Prostate gland (tissue), 2 donors: ENCODE measurements around the gene KLK4. TPM values are rescaled to one million over a fixed set of nuclear protein-coding genes. Genes with fewer than 3 reads are reported as not detected.

ENCODE experiments used
- DNase-seq: peaks from one replicate; pipeline ENCODE4 v3.0.0-alpha.2; 2019; ENCODE audit warnings: low spot score
- H3K27ac ChIP-seq, 2 donors: fragments of 200-600 bp; sonication (generic); 2 replicates each; pipeline ENCODE4 v1.5.1; 2017 to 2019
- H3K27me3 ChIP-seq: fragments of 200-600 bp; sonication (generic); replicated peaks from 2 replicates; pipeline ENCODE4 v1.5.1; 2019; ENCODE audit not compliant: insufficient read depth
- H3K36me3 ChIP-seq, 2 donors: fragments of 200-600 bp; sonication (generic); 1 replicate in 1 of 2; 2 replicates in 1 of 2; pipeline versions ENCODE4 v1.5.1 to v1.8.1; 2017 to 2019
- H3K4me1 ChIP-seq: fragments of 200-600 bp; sonication (generic); replicated peaks from 2 replicates; pipeline ENCODE4 v1.5.1; 2019
- H3K4me3 ChIP-seq, 2 donors: fragments of 200-600 bp; sonication (generic); 2 replicates each; pipeline ENCODE4 v1.5.1; 2017 to 2019
- H3K9me3 ChIP-seq: fragments of 200-600 bp; sonication (generic); 2 replicates; pipeline ENCODE4 v1.5.1; 2017
- CTCF ChIP-seq, 4 experiments: fragments of 200-600 bp in 2 of 4; fragments of 450-650 bp in 2 of 4; sonication (generic) in 2 of 4; IDR thresholded peaks; 1 replicate in 3 of 4; 2 replicates in 1 of 4; pipeline ENCODE4 v1.5.1; 2016 to 2019; ENCODE audit warnings: antibody characterized with exemption in 4 of 4, mild to moderate bottlenecking in 2 of 4, moderate library complexity in 2 of 4
- POLR2A ChIP-seq: fragments of 450-650 bp; IDR thresholded peaks from one replicate; pipeline ENCODE4 v1.6.1; 2016; ENCODE audit warnings: antibody characterized with exemption, mild to moderate bottlenecking
- POLR2AphosphoS5 ChIP-seq: sonication (generic); formaldehyde crosslinking; IDR thresholded peaks from one replicate; pipeline ENCODE4 v1.6.1; 2017; ENCODE audit warnings: antibody characterized with exemption
- WGBS: methylation state at CpG from one replicate; pipeline ENCODE4 v1.1.5; 2018; 5-methylcytosine and 5-hydroxymethylcytosine counted together
- intact Hi-C: fragments of 100-400 bp; cut with DNase I; formaldehyde crosslinking; loops from one replicate; pipeline ENCODE4 v1.14.2; 2022
- total RNA-seq, 2 donors: library from RNA; depleted of rRNA; stranded (reverse); fragments of >200 nt; gene quantifications; one replicate each; pipeline ENCODE4 v1.1.0, GENCODE V29; 2016

The KLK4 gene
- 100 to 1,000 TPM; 188 to 330 TPM for total RNA-seq

GRCh38 chr19:50911206-50912101, at the start of gene KLK4:
Gene KLK4, minus strand, starts transcription at chr19:50911395. Its CDS starts 657 bp downstream, at chr19:50910738.
- no peak within 1 kb of the TSS for H3K4me3 ChIP-seq
- intact Hi-C loops = no loop called here
- WGBS = 70% methylated on average over 9 of the region's 9 CpGs
- no peaks in the 10 kb centered on the region for H3K4me1 ChIP-seq
- H3K27ac ChIP-seq = no peak within 1 kb of the TSS
- DNase-seq = no peak
- TF ChIP-seq POLR2A (no peak), CTCF (IDR thresholded peaks at IDR 0.05) (no peak), POLR2AphosphoS5 (no peak)
- H3K27me3 ChIP-seq = no peaks in the 10 kb centered on the region
- H3K9me3 ChIP-seq = no peaks in the 10 kb centered on the region
- no peaks in the 10 kb centered on the region for H3K36me3 ChIP-seq

GRCh38 chr19:50959731-50960500, 48.7 kb upstream of the KLK4 start:
- Histone ChIP-seq H3K27me3 (no peaks in the 10 kb centered on the region), H3K27ac (no peak overlapping the region), H3K4me3 (no peak overlapping the region), H3K36me3 (no peaks in the 10 kb centered on the region), H3K4me1 (no peaks in the 10 kb centered on the region), H3K9me3 (no peaks in the 10 kb centered on the region)
- intact Hi-C loops = no loop called here
- TF ChIP-seq POLR2A = no peak
- no peak for TF ChIP-seq CTCF (IDR thresholded peaks at IDR 0.05)
- no peak for TF ChIP-seq POLR2AphosphoS5
- no peak for DNase-seq
- WGBS = 48% methylated on average over 9 of the region's 9 CpGs

GRCh38 chr19:50957587-50957986, 46.4 kb upstream of the KLK4 start:
- no peaks in the 10 kb centered on the region for H3K4me1 ChIP-seq
- H3K27ac ChIP-seq = no peak overlapping the region
- no peak overlapping the region for H3K4me3 ChIP-seq
- H3K36me3 ChIP-seq = no peaks in the 10 kb centered on the region
- intact Hi-C loops = no loop called here
- TF ChIP-seq CTCF (IDR thresholded peaks at IDR 0.05) (no peak), POLR2AphosphoS5 (no peak), POLR2A (no peak)
- no peaks in the 10 kb centered on the region for H3K27me3 ChIP-seq
- WGBS = 81% methylated on average over 8 of the region's 8 CpGs
- H3K9me3 ChIP-seq = no peaks in the 10 kb centered on the region
- DNase-seq = no peak

- H3K36me3 ChIP-seq = no peaks in the 10 kb centered on the region
- no peaks in the 10 kb centered on the region for H3K4me1 ChIP-seq
- H3K9me3 ChIP-seq = no peaks in the 10 kb centered on the region
- no peak within 1 kb of the TSS for H3K27ac ChIP-seq
- H3K27me3 ChIP-seq = no peaks in the 10 kb centered on the region
- WGBS = 15% methylated on average over 7 of the region's 7 CpGs
- H3K4me3 ChIP-seq = no peak within 1 kb of the TSS
- intact Hi-C loops = no loop called here
- TF ChIP-seq POLR2A = no peak
- no peak for TF ChIP-seq POLR2AphosphoS5
- TF ChIP-seq CTCF (IDR thresholded peaks at IDR 0.05) = no peak
- DNase-seq = no peak
These were observed 41.7 kb upstream of the KLK4 start, which contains the start of gene KLK5 for GRCh38 chr19:50952910-50953309. Gene KLK5, minus strand, starts transcription at chr19:50953038. Its CDS starts 381 bp downstream, at chr19:50952657.
